GM19463 (cell line): Measurements from ENCODE around the gene STOML1.

Source experiments
- ATAC-seq: cut with Tn5 transposase; IDR thresholded peaks from one replicate; pipeline ENCODE4 v1.9.1; 2021; ENCODE audit warnings: mild to moderate bottlenecking, moderate library complexity; ENCODE audit not compliant: unreplicated experiment

The STOML1 gene

DNA sequence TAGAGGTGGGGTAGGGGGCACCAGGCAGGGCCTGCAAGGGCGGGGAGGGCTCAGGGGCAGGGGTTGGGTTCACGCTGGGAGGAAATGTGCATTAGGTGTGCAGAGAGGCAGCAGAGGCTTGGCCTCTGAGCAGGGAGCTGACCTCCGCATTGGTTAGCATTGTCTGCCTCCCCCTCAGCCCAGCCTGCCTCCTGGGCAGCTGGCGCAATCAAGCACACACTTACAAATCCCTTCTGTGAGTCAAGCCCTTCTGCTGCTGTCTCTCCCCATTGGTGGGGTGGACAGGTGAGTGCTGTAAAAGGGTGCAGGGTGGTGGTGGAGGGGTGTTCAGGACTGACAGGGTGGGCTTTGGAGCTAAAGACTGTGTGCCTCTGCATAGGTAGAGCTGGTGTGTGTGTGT, 56.5 kb downstream of the STOML1 start:
- no peak for ATAC-seq

DNA sequence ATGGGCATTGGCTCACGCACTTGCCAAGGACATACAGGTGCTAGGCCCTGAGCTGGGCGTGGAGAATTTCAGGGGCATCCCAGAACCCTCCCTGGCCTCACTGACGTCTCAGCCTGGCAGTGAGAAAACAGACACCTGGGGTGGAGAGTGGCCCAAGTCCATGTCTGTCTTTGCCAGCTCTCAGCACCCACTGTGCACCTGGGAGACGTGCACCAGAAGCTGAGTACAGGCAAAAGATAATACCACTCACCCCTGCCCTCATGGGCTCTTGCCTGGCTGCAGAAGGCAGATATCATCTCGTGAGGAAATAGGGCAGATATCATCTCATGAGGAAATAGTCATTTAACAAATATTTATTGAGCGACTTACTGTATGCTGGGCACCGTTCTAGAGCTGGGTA, 57.8 kb downstream of the STOML1 start:
- ATAC-seq: no peak

DNA sequence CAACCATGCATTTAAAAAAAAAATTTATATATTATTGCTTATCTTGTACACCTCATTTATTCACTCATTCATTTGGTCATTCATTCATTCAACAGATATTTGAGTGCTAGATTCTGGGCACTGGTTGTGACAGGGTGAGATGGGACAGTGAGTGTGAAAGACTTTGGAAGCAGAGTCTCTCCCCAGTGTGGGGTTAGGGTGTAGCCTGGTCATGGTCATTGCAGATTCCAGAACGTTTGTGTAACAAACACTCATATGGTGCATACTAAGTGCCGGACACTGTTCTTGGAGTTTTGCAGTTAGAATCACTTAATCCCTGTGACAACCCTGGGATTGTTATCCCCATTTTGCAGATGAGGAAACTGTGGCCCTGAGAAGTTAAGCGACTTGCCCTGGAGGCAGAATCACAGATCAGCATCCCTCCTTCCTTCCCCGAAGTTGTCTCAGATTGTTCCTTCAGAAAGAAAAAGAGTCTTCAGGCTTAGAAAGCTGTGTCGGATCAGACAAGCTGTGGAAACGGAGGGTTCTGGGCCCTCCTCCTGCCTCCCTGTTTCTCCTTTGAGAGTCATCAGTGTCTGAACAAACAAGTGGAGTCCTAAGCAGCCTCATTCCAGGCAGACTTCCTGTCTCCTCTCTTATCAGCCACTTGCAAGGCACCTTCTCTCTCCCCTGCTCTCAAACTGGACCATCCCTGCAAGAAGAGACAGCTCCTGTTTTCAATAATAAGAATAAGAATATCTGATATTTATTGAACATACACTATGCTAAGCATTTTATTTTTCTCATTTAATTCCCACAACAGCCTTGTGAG, 59.5 kb downstream of the STOML1 start:
- ATAC-seq: no peak

DNA sequence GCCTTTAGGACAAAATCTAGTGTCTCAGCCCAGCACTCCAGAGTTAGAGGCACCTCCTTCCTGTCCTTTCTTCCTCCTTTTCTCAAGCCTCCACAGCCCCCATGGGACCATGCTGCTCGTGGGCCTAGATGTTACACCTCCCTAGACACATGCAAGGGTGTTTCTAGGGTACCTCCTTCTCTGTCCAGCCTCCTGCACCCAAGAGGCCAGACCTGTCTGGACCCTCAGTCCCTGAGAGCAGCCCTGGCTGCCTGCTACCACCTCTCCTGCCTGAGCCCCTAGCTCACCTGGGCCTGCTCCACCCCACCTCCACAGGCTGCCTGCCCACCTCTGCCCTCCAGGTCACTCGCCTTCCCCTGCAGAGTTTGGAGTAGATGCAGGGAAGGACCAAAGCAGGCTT, 60.7 kb downstream of the STOML1 start:
- no peak for ATAC-seq

DNA sequence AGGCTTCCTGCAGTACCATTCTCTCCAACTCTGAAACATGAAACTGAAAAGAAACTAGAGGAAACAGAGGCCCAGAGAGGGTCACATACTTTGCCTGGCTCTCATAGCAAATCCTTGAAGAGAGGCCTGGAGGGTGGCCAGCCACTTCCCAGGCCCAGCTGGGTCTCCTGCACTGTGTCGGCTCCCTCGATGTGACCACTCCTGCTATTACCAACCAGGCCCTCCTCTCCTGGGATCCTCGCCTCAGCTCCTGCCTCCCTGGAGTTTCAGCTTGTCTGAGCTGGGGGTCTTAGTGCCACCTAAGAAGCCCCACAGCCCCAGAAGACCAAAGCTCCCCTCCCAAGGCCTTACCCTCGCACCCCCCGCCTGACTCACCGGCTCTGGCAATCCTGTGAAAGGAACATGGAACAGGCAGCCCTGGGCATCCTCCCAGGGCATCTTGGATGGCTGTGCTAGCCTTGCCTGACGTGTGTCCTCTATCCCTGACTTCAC, 61.3 kb downstream of the STOML1 start:
- ATAC-seq: no peak

DNA sequence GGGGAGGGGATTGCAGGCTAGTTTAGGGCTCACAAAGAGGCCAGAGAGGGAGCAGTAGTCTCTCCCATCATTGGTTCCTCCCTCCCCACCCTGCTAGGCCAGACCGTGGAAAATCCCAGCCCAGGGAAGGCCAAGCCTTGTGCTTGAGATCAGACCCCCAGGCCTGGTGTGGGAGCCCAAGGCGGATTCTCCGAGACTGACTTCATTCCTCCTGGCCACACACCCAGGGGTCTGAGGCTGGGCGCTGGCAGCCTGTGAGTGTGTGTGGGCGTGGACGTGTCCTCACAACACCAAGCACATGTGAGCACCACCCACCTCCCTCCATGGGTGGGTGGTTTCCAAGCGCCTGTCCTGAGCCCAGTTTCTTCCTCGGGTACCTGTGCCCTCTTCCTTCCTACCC, 61.7 kb downstream of the STOML1 start:
- no peak for ATAC-seq

DNA sequence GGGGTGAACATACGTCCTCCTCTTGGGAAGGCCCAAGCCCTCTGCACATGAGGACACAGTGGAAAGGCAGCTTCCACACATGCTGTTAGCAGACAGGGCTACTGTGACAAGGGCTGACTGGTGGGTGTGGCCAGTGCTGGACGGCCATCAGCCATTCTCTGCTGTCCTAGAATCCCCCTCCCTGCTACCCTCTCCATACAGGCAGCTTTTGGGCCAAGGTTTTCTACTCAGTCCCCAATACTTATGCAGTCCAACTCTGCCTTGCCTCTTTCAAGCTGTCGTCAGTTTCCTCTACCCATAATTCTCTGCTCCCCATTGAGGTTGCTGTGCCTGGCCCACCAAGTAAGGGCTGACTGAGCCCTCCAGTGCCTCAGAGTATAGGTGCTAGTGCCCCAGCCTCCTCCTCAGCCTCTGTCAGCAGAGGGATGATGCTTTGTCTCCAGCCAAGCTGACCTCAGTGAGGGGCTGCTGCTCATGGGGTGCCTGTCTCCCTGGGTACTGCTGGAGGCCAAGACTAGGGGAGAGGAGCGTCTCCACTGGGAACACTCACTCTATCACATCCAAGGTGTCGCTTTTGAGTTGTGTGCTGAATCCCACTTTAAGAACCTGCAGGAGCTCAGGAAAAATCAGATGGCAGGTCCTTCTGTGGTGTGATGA, 63.0 kb downstream of the STOML1 start:
- ATAC-seq: no peak
